ENCODE data around the gene RGP1. TPM values are rescaled to one million over a fixed set of nuclear protein-coding genes. Genes with fewer than 3 reads are reported as not detected.

The RGP1 gene
- total RNA-seq, 2 donors from 2014 or later: 19.4 to 30.3 TPM

GRCh38 chr9:35795695-35796094, 46.6 kb downstream of the RGP1 start:
- H3K4me1 ChIP-seq (replicated peaks): no peaks in the 10 kb centered on the region
- no peaks in the 10 kb centered on the region for H3K36me3 ChIP-seq

GRCh38 chr9:35797311-35798109, 48.4 kb downstream of the RGP1 start:
- 71% methylated on average over 6 of the region's 6 CpGs for WGBS
- Histone ChIP-seq H3K4me1 (replicated peaks) (no peaks in the 10 kb centered on the region), H3K36me3 (no peaks in the 10 kb centered on the region), H3K27me3 (replicated peaks; ENCODE audit: insufficient read depth) (no peaks in the 10 kb centered on the region), H3K27ac (no peak overlapping the region), H3K9me3 (no peaks in the 10 kb centered on the region), H3K4me3 (no peak overlapping the region)
- TF ChIP-seq POLR2AphosphoS5 (IDR thresholded peaks at IDR 0.05) (no peak), CTCF (IDR thresholded peaks at IDR 0.05) (no peak), POLR2A (IDR thresholded peaks at IDR 0.05) (no peak)
- intact Hi-C loops (cut with DNase I): no loop called here
- no peak for DNase-seq (ENCODE audit: low spot score)

More at GRCh38 chr9:35795695-35796094, 46.6 kb downstream of the RGP1 start:
- Histone ChIP-seq H3K9me3 (no peaks in the 10 kb centered on the region), H3K27ac (peak overlapping the region in 1 of 2 donors; percentile 67), H3K27me3 (replicated peaks; ENCODE audit: insufficient read depth) (no peaks in the 10 kb centered on the region), H3K4me3 (no peak overlapping the region)
- intact Hi-C loops (cut with DNase I): no loop called here
- DNase-seq (ENCODE audit: low spot score): no peak
- TF ChIP-seq POLR2AphosphoS5 (IDR thresholded peaks at IDR 0.05) (peak; percentile 72), POLR2A (IDR thresholded peaks at IDR 0.05) (no peak)

GRCh38 chr9:35798658-35799374, 49.7 kb downstream of the RGP1 start:
- Histone ChIP-seq H3K4me3 (no peak overlapping the region), H3K4me1 (replicated peaks) (no peaks in the 10 kb centered on the region), H3K27ac (no peak overlapping the region), H3K36me3 (no peaks in the 10 kb centered on the region), H3K9me3 (no peaks in the 10 kb centered on the region), H3K27me3 (replicated peaks; ENCODE audit: insufficient read depth) (no peaks in the 10 kb centered on the region)
- 87% methylated on average over 4 of the region's 4 CpGs for WGBS
- intact Hi-C loops (cut with DNase I): no loop called here
- DNase-seq (ENCODE audit: low spot score): no peak
- TF ChIP-seq CTCF (IDR thresholded peaks at IDR 0.05) (no peak), POLR2A (IDR thresholded peaks at IDR 0.05) (no peak), POLR2AphosphoS5 (IDR thresholded peaks at IDR 0.05) (no peak)

- H3K4me3 ChIP-seq: no peak overlapping the region
- H3K27me3 ChIP-seq (replicated peaks; ENCODE audit: insufficient read depth): no peaks in the 10 kb centered on the region
- H3K9me3 ChIP-seq: no peaks in the 10 kb centered on the region
- no peaks in the 10 kb centered on the region for H3K36me3 ChIP-seq
- TF ChIP-seq POLR2AphosphoS5 (IDR thresholded peaks at IDR 0.05) (no peak), POLR2A (IDR thresholded peaks at IDR 0.05) (no peak), CTCF (IDR thresholded peaks at IDR 0.05) (no peak)
- H3K27ac ChIP-seq: no peak overlapping the region
- no peak for DNase-seq (ENCODE audit: low spot score)
- intact Hi-C loops (cut with DNase I): no loop called here
- H3K4me1 ChIP-seq (replicated peaks): no peaks in the 10 kb centered on the region
- 86% methylated on average over 7 of the region's 7 CpGs for WGBS
These were observed 51.4 kb downstream of the RGP1 start for GRCh38 chr9:35800530-35800929.

- intact Hi-C loops (cut with DNase I): no loop called here
- Histone ChIP-seq H3K9me3 (no peaks in the 10 kb centered on the region), H3K4me3 (no peak overlapping the region), H3K4me1 (replicated peaks) (no peaks in the 10 kb centered on the region), H3K27me3 (replicated peaks; ENCODE audit: insufficient read depth) (no peaks in the 10 kb centered on the region), H3K36me3 (no peaks in the 10 kb centered on the region), H3K27ac (no peak overlapping the region)
- 92% methylated on average over 13 of the region's 13 CpGs for WGBS
- DNase-seq (ENCODE audit: low spot score): no peak
- TF ChIP-seq POLR2AphosphoS5 (IDR thresholded peaks at IDR 0.05) (no peak), POLR2A (IDR thresholded peaks at IDR 0.05) (no peak), CTCF (IDR thresholded peaks at IDR 0.05) (no peak)
These were observed 52.4 kb downstream of the RGP1 start for GRCh38 chr9:35801328-35802128.

Data from prostate gland (tissue), 2 donors.